Brain microvascular endothelial cell (primary cell): Measurements from ENCODE around the gene TBPL1.

Source experiments
- DNase-seq: peaks from one replicate; pipeline ENCODE4 v3.0.0-alpha.2; 2020
- H3K27ac ChIP-seq: fragments of 250-450 bp; sonication (Bioruptor Pico); 2 replicates; pipeline ENCODE4 v1.5.1; 2020; ENCODE audit warnings: mild to moderate bottlenecking, moderate library complexity
- H3K27me3 ChIP-seq: fragments of 250-450 bp; sonication (Bioruptor Pico); replicated peaks from 2 replicates; pipeline ENCODE4 v1.5.1; 2020; ENCODE audit warnings: mild to moderate bottlenecking
- H3K36me3 ChIP-seq: fragments of 250-450 bp; sonication (Bioruptor Pico); replicated peaks from 2 replicates; pipeline ENCODE4 v1.5.1; 2020; ENCODE audit warnings: mild to moderate bottlenecking
- H3K4me3 ChIP-seq: 2 replicates; pipeline ENCODE4 v1.5.1; 2011; ENCODE audit warnings: low read depth, mild to moderate bottlenecking, control low read depth, low read length, moderate library complexity
- CTCF ChIP-seq: IDR thresholded peaks from 2 replicates; pipeline ENCODE4 v1.5.1; 2011; ENCODE audit warnings: low read depth, mild to moderate bottlenecking, moderate library complexity, low read length, control low read depth, inconsistent platforms; ENCODE audit errors: missing control alignments
- in situ Hi-C: cut with HindIII; loops from 2 replicates; pipeline ENCODE4 v1.10.0; 2017; ENCODE audit warnings: low sequenced_read_pairs, low pct_ligation_motif_present

The TBPL1 gene

GRCh38 chr6:134009876-134010275 lies 56.9 kb downstream of the TBPL1 start:
- H3K27me3 ChIP-seq: no peaks in the 10 kb centered on the region
- no peak for TF ChIP-seq CTCF
- H3K27ac ChIP-seq: no peak overlapping the region
- H3K36me3 ChIP-seq: no peaks in the 10 kb centered on the region
- in situ Hi-C loops: no loop called here
- no peak for DNase-seq
- no peak overlapping the region for H3K4me3 ChIP-seq

- Histone ChIP-seq H3K27ac (no peak overlapping the region), H3K4me3 (no peak overlapping the region), H3K27me3 (no peaks in the 10 kb centered on the region), H3K36me3 (no peaks in the 10 kb centered on the region)
- DNase-seq: no peak
- no peak for TF ChIP-seq CTCF
- in situ Hi-C loops: no loop called here
Measured at GRCh38 chr6:134010400-134010799, 57.4 kb downstream of the TBPL1 start.

GRCh38 chr6:134010974-134011373 lies 58.0 kb downstream of the TBPL1 start:
- DNase-seq: no peak
- Histone ChIP-seq H3K36me3 (no peaks in the 10 kb centered on the region), H3K27me3 (no peaks in the 10 kb centered on the region), H3K4me3 (no peak overlapping the region), H3K27ac (no peak overlapping the region)
- TF ChIP-seq CTCF: no peak
- in situ Hi-C loops: no loop called here

- no peak overlapping the region for H3K27ac ChIP-seq
- no peak overlapping the region for H3K4me3 ChIP-seq
- no peaks in the 10 kb centered on the region for H3K36me3 ChIP-seq
- in situ Hi-C loops: no loop called here
- TF ChIP-seq CTCF: no peak
- no peak for DNase-seq
- no peaks in the 10 kb centered on the region for H3K27me3 ChIP-seq
Measured at GRCh38 chr6:134014588-134015137, 61.6 kb downstream of the TBPL1 start.

GRCh38 chr6:134015719-134016557 lies 62.9 kb downstream of the TBPL1 start:
- in situ Hi-C loops: no loop called here
- Histone ChIP-seq H3K27ac (no peak overlapping the region), H3K27me3 (no peaks in the 10 kb centered on the region), H3K36me3 (no peaks in the 10 kb centered on the region), H3K4me3 (no peak overlapping the region)
- TF ChIP-seq CTCF: no peak
- DNase-seq: no peak

- Histone ChIP-seq H3K4me3 (no peak overlapping the region), H3K27me3 (no peaks in the 10 kb centered on the region), H3K27ac (no peak overlapping the region), H3K36me3 (no peaks in the 10 kb centered on the region)
- in situ Hi-C loops: no loop called here
- TF ChIP-seq CTCF: no peak
- DNase-seq: no peak
Measured at GRCh38 chr6:134016558-134016814, 63.5 kb downstream of the TBPL1 start.
